ENCODE results near the gene CDCA8. TPM values are rescaled to one million over a fixed set of nuclear protein-coding genes. Genes with fewer than 3 reads are reported as not detected.

CDCA8 gene
- total and polyA plus RNA-seq, 9 of the 15 experiments (the other 6 are each of a cell fraction or from before 2014, with no cell fraction given), result 26.4 to 148 (median 81.8) TPM

GRCh38 chr1:37752583-37753471 is 60.5 kb downstream of the CDCA8 start:
- H4K20me1 ChIP-seq (replicated peaks; ENCODE audit: control insufficient read depth, insufficient read depth, low read length), result peaks cover 5% of the 10 kb centered on the region; the same call in 1 of the 2 replicates
- peaks cover 22 to 39% of the 10 kb centered on the region in 2 experiments for H3K27me3 ChIP-seq (ENCODE audit: control insufficient read depth in 2 of 2, insufficient read depth in 2 of 2, low read length in 2 of 2)
- POLR2A ChIA-PET, result no interaction called here
- no peak overlapping the region for H3K27ac ChIP-seq (ENCODE audit: extremely low read depth, low read depth, low read length)
- no peaks in the 10 kb centered on the region for H3K9me3 ChIP-seq (replicated peaks; ENCODE audit: control insufficient read depth, insufficient read depth, low read depth, low read length)
- H3K9ac ChIP-seq (ENCODE audit: insufficient read depth in 1 of 2, low read depth in 2 of 2, low read length in 2 of 2), result peak overlapping the region in 1 of 2 experiments; percentile 74; a peak in 1 of 4 replicates
- FAIRE-seq, result no peak
- no peak for TF ChIP-seq ELF2 (CRISPR knock-in tag; IDR thresholded peaks at IDR 0.05)
- TF ChIP-seq, protein P1, sequence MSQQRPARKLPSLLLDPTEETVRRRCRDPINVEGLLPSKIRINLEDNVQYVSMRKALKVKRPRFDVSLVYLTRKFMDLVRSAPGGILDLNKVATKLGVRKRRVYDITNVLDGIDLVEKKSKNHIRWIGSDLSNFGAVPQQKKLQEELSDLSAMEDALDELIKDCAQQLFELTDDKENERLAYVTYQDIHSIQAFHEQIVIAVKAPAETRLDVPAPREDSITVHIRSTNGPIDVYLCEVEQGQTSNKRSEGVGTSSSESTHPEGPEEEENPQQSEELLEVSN (IDR thresholded peaks at IDR 0.05; ENCODE audit: borderline replicate concordance in 1 of 2, extremely low read depth in 1 of 2, insufficient read depth in 1 of 2, insufficient read length in 1 of 2, low read depth in 1 of 2, low read length in 1 of 2, poor library complexity in 1 of 2, severe bottlenecking in 1 of 2), result peak in 1 of 2 experiments; percentile 33
- TF ChIP-seq, protein P2, sequence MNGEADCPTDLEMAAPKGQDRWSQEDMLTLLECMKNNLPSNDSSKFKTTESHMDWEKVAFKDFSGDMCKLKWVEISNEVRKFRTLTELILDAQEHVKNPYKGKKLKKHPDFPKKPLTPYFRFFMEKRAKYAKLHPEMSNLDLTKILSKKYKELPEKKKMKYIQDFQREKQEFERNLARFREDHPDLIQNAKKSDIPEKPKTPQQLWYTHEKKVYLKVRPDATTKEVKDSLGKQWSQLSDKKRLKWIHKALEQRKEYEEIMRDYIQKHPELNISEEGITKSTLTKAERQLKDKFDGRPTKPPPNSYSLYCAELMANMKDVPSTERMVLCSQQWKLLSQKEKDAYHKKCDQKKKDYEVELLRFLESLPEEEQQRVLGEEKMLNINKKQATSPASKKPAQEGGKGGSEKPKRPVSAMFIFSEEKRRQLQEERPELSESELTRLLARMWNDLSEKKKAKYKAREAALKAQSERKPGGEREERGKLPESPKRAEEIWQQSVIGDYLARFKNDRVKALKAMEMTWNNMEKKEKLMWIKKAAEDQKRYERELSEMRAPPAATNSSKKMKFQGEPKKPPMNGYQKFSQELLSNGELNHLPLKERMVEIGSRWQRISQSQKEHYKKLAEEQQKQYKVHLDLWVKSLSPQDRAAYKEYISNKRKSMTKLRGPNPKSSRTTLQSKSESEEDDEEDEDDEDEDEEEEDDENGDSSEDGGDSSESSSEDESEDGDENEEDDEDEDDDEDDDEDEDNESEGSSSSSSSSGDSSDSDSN (IDR thresholded peaks at IDR 0.05; ENCODE audit: borderline replicate concordance in 1 of 2, low read depth in 2 of 2, low read length in 2 of 2), result peak in 1 of 2 experiments; percentile 44; a peak in 1 of 4 replicates
- ATAC-seq, result peak; percentile 82
- intact Hi-C loops (cut with micrococcal nuclease), result no loop called here
- H3K4me1 ChIP-seq (replicated peaks in 1 of 2; ENCODE audit: control insufficient read depth in 2 of 2, insufficient read depth in 2 of 2, low read length in 2 of 2), result peaks cover 0 to 12% of the 10 kb centered on the region in 2 experiments; a peak in 2 of 5 replicates
- peak; percentile 36 to 78 (median 62) for DNase-seq (ENCODE audit: extremely low read depth in 1 of 4, low spot score in 3 of 4)
- in situ Hi-C loops (cut with MboI), result no loop called here
- 5% methylated on average over 62 of the region's 105 CpGs for WGBS (ENCODE audit: insufficient coverage, low coverage, missing lambda C conversion rate)
- no peaks in the 10 kb centered on the region for H3K36me3 ChIP-seq (ENCODE audit: control insufficient read depth, insufficient read depth, low read length)
- CTCF ChIA-PET (ENCODE audit: low intra/inter-chr PET ratio), result no interaction called here
- H3K79me2 ChIP-seq (ENCODE audit: control insufficient read depth, insufficient read depth, low read length), result no peaks in the 10 kb centered on the region
- H2AFZ ChIP-seq (ENCODE audit: low read depth, low read length), result no peak overlapping the region
- H3K9me1 ChIP-seq (ENCODE audit: control insufficient read depth, insufficient read depth, low read length), result no peaks in the 10 kb centered on the region
- H3K4me3 ChIP-seq, result peak overlapping the region; percentile 8; the same call in 1 of the 2 replicates
- BruUV-seq (replicated peaks), result no TSS peak
- H3K4me2 ChIP-seq (ENCODE audit: insufficient read depth, low read length), result no peak overlapping the region; the same call in 1 of the 2 replicates

Measured in K562 (cell line).